ENCODE measurements around the gene CBLB.

Gene CBLB

GRCh38 chr3:105688821-105689220, 180.0 kb downstream of the CBLB start:
- DNase-seq (ENCODE audit: low read depth), result no peak

GRCh38 chr3:105686278-105686897, 182.4 kb downstream of the CBLB start:
- DNase-seq (ENCODE audit: low read depth), result no peak

GRCh38 chr3:105679951-105680350, 188.9 kb downstream of the CBLB start:
- no peak for DNase-seq (ENCODE audit: low read depth)

GRCh38 chr3:105678017-105678416, 190.8 kb downstream of the CBLB start:
- DNase-seq (ENCODE audit: low read depth), result no peak

- peak; percentile 4 for DNase-seq (ENCODE audit: low read depth)
Observed at GRCh38 chr3:105676621-105677300, 192.1 kb downstream of the CBLB start.

GRCh38 chr3:105674437-105675065, 194.3 kb downstream of the CBLB start:
- no peak for DNase-seq (ENCODE audit: low read depth)

GRCh38 chr3:105672996-105673395, 195.8 kb downstream of the CBLB start:
- no peak for DNase-seq (ENCODE audit: low read depth)

GRCh38 chr3:105662306-105662705, 206.5 kb downstream of the CBLB start:
- DNase-seq (ENCODE audit: low read depth), result no peak

- no peak for DNase-seq (ENCODE audit: low read depth)
Observed at GRCh38 chr3:105661461-105661860, 207.4 kb downstream of the CBLB start.

GRCh38 chr3:105656651-105657504, 211.9 kb downstream of the CBLB start:
- no peak for DNase-seq (ENCODE audit: low read depth)

GRCh38 chr3:105653868-105654267, 214.9 kb downstream of the CBLB start:
- DNase-seq (ENCODE audit: low read depth), result no peak

GRCh38 chr3:105653166-105653565, 215.6 kb downstream of the CBLB start:
- DNase-seq (ENCODE audit: low read depth), result no peak

- DNase-seq (ENCODE audit: low read depth), result no peak
Observed at GRCh38 chr3:105649480-105649879, 219.3 kb downstream of the CBLB start.

GRCh38 chr3:105647047-105647446, 221.8 kb downstream of the CBLB start:
- DNase-seq (ENCODE audit: low read depth), result no peak

- DNase-seq (ENCODE audit: low read depth), result no peak
Observed at GRCh38 chr3:105639131-105639530, 229.7 kb downstream of the CBLB start.

- DNase-seq (ENCODE audit: low read depth), result no peak
Observed at GRCh38 chr3:105634708-105635107, 234.1 kb downstream of the CBLB start.

- DNase-seq (ENCODE audit: low read depth), result no peak
Observed at GRCh38 chr3:105629718-105630117, 239.1 kb downstream of the CBLB start.

GRCh38 chr3:105626739-105627138, 242.1 kb downstream of the CBLB start:
- no peak for DNase-seq (ENCODE audit: low read depth)

GRCh38 chr3:105622169-105622568, 246.6 kb downstream of the CBLB start:
- no peak for DNase-seq (ENCODE audit: low read depth)

- no peak for DNase-seq (ENCODE audit: low read depth)
Observed at GRCh38 chr3:105620236-105620635, 248.6 kb downstream of the CBLB start.

GRCh38 chr3:105619651-105620050, 249.2 kb downstream of the CBLB start:
- no peak for DNase-seq (ENCODE audit: low read depth)

- no peak for DNase-seq (ENCODE audit: low read depth)
Observed at GRCh38 chr3:105618556-105618955, 250.3 kb downstream of the CBLB start.

Data from stimulated activated CD8-positive, alpha-beta memory T cell treated with anti-CD3 and anti-CD28 coated beads, Interleukin-4, amount 100 ng/mL, for 24 hours (primary cell).